Measurements from ENCODE around the gene DHFR. TPM values are rescaled to one million over a fixed set of nuclear protein-coding genes. Genes with fewer than 3 reads are reported as not detected.

Gene DHFR
- total RNA-seq, 1 experiment from 2014 or later = 58.7 TPM

GRCh38 chr5:80689627-80690026, 34.8 kb upstream of the DHFR start (continued):
- TF ChIP-seq CBX3 (IDR thresholded peaks at IDR 0.05; ENCODE audit: low read depth) (no peak), ATF3 (IDR thresholded peaks at IDR 0.05) (no peak), POLR2A (IDR thresholded peaks at IDR 0.05; ENCODE audit: borderline replicate concordance, extremely low read depth, insufficient read depth, insufficient read length) (no peak), SRF (IDR thresholded peaks at IDR 0.05; ENCODE audit: low read depth) (no peak)

GRCh38 chr5:80688648-80689420, 34.1 kb upstream of the DHFR start:
- Histone ChIP-seq H3K9me2 (ENCODE audit: insufficient read depth) (no peaks in the 10 kb centered on the region), H3K4me1 (ENCODE audit: control insufficient read depth in 1 of 2, insufficient read depth in 2 of 2, low read length in 2 of 2) (no peaks in the 10 kb centered on the region), H4K20me1 (ENCODE audit: insufficient read depth) (no peaks in the 10 kb centered on the region), H3K79me2 (ENCODE audit: insufficient read depth, low read length) (peaks cover 4% of the 10 kb centered on the region; the same call in 1 of the 2 replicates), H3K27ac (ENCODE audit: low read depth, low read length) (no peak overlapping the region), H3K9ac (ENCODE audit: low read length) (no peak overlapping the region), H3K9me3 (ENCODE audit: control insufficient read depth in 1 of 2, insufficient read depth in 1 of 2, low read depth in 1 of 2, low read length in 2 of 2) (no peaks in the 10 kb centered on the region), H3K4me3 (replicated peaks in 1 of 2; ENCODE audit: low read depth in 1 of 2, low read length in 2 of 2) (no peak overlapping the region), H2AFZ (ENCODE audit: low read depth, low read length, poor library complexity, severe bottlenecking) (no peak overlapping the region), H3K4me2 (ENCODE audit: low read length) (no peak overlapping the region), H3K36me3 (ENCODE audit: control insufficient read depth in 1 of 2, insufficient read depth in 2 of 2, low read length in 2 of 2) (no peaks in the 10 kb centered on the region), H3K27me3 (ENCODE audit: insufficient read depth, low read length) (no peaks in the 10 kb centered on the region)
- ChIA-PET RAD21 (ENCODE audit: low non-redundant PET in 1 of 2, low total read pairs in 2 of 2, uncharacterized antibody in 2 of 2, unreplicated experiment in 2 of 2) (no interaction called here), CTCF (interaction anchor here (1.1 to 2.3 kb wide), 4 partner anchors 419 to 519 kb away, joined by 3 to 15 read pairs (median 6); no protein-coding TSS in a partner anchor), POLR2A (no interaction called here)
- no TSS peak for BruUV-seq (replicated peaks)
- DNase-seq (ENCODE audit: low read depth, low spot score) (no peak), ATAC-seq (no peak)
- intact Hi-C loops (cut with micrococcal nuclease) = loop anchor here (2.0 kb wide), 1 partner anchor 610 kb away; no protein-coding TSS in a partner anchor
- no peak for TF ChIP-seq ZFX (IDR thresholded peaks at IDR 0.05)
- TF ChIP-seq SRF (IDR thresholded peaks at IDR 0.05; ENCODE audit: low read depth) = no peak
- TF ChIP-seq ELF1 (IDR thresholded peaks at IDR 0.05; ENCODE audit: borderline replicate concordance, low read depth) = no peak

GRCh38 chr5:80686757-80687156, 32.0 kb upstream of the DHFR start:
- intact Hi-C loops (cut with micrococcal nuclease) = loop anchor here (1.0 to 2.0 kb wide), 3 partner anchors 422 to 509 kb away; no protein-coding TSS in a partner anchor
- ATAC-seq (no peak), DNase-seq (ENCODE audit: low read depth, low spot score) (peak; percentile 2)
- no peaks in the 10 kb centered on the region for H3K9me2 ChIP-seq (ENCODE audit: insufficient read depth)
- BruUV-seq (replicated peaks) = no TSS peak
- no peaks in the 10 kb centered on the region for H3K27me3 ChIP-seq (ENCODE audit: insufficient read depth, low read length)
- TF ChIP-seq ZFX (IDR thresholded peaks at IDR 0.05) = no peak
- TF ChIP-seq FOSL1 (IDR thresholded peaks at IDR 0.05; ENCODE audit: low read depth) = no peak
- peak; percentile 54 for TF ChIP-seq RAD21 (IDR thresholded peaks at IDR 0.05; ENCODE audit: low read depth)
- peak; percentile 8 to 45 (median 31); a peak in 2 of 6 replicates for TF ChIP-seq CTCF (IDR thresholded peaks at IDR 0.05 in 2 of 3, conservative IDR thresholded peaks at IDR 0.05 in 1 of 3; ENCODE audit: borderline replicate concordance in 1 of 3, insufficient read depth in 1 of 3, low read depth in 2 of 3, low read length in 2 of 3)
- TF ChIP-seq TCF7L2 (IDR thresholded peaks at IDR 0.05; ENCODE audit: borderline replicate concordance, extremely low read depth, insufficient read depth, insufficient read length) = no peak
- ChIA-PET CTCF (interaction anchor here (1.2 to 2.3 kb wide), 4 partner anchors 13 to 508 kb away, joined by 3 to 15 read pairs (median 10); no protein-coding TSS in a partner anchor), RAD21 (ENCODE audit: low non-redundant PET in 1 of 2, low total read pairs in 2 of 2, uncharacterized antibody in 2 of 2, unreplicated experiment in 2 of 2) (no interaction called here), POLR2A (no interaction called here)
- H3K4me2 ChIP-seq (ENCODE audit: low read length) = no peak overlapping the region
- no peak overlapping the region for H3K9ac ChIP-seq (ENCODE audit: low read length)
- H3K4me3 ChIP-seq (replicated peaks in 1 of 2; ENCODE audit: low read depth in 1 of 2, low read length in 2 of 2) = no peak overlapping the region
- H3K4me1 ChIP-seq (ENCODE audit: control insufficient read depth in 1 of 2, insufficient read depth in 2 of 2, low read length in 2 of 2) = no peaks in the 10 kb centered on the region
- no peaks in the 10 kb centered on the region for H4K20me1 ChIP-seq (ENCODE audit: insufficient read depth)
- peaks cover 4% of the 10 kb centered on the region; the same call in 1 of the 2 replicates for H3K79me2 ChIP-seq (ENCODE audit: insufficient read depth, low read length)
- H2AFZ ChIP-seq (ENCODE audit: low read depth, low read length, poor library complexity, severe bottlenecking) = no peak overlapping the region
- peaks cover 0 to 9% of the 10 kb centered on the region in 2 experiments; a peak in 1 of 4 replicates for H3K36me3 ChIP-seq (ENCODE audit: control insufficient read depth in 1 of 2, insufficient read depth in 2 of 2, low read length in 2 of 2)
- no peak overlapping the region for H3K27ac ChIP-seq (ENCODE audit: low read depth, low read length)
- H3K9me3 ChIP-seq (ENCODE audit: control insufficient read depth in 1 of 2, insufficient read depth in 1 of 2, low read depth in 1 of 2, low read length in 2 of 2) = no peaks in the 10 kb centered on the region

Data from HCT116 (cell line).